Measurements from ENCODE around the gene XXYLT1.
"Not testable (repeated sequence)": the region's sequence is repeated elsewhere in the genome, so short reads cannot be mapped to it uniquely, and the experiment has no call there.

Gene XXYLT1

DNA sequence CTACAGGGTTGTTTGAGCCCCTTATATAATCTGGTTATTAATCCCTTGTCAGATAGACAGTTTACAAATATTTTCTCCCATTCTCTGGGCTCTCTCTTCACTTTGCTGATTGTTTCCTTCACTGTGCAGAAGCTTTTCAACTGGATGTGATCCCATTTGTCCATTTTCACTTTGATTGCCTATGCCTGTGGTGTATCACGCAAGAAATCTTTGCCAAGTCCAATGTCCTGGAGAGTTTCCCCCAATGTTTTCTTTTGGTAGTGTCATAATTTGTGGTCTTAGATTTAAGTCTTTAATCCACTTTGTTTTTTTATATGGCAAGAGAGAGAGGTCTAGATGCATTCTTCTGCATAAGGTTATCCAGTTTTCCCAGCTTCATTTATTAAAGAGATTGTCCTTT lies 40.7 kb downstream of the XXYLT1 start:
- no peaks in the 10 kb centered on the region for H4K20me1 ChIP-seq (ENCODE audit: control insufficient read depth, insufficient read depth, low read depth, low read length)
- no peak overlapping the region for H3K4me3 ChIP-seq (ENCODE audit: low read length)
- H3F3A ChIP-seq (ENCODE audit: control insufficient read depth, insufficient read depth), result no peaks in the 10 kb centered on the region
- no peak overlapping the region for H3K27ac ChIP-seq (ENCODE audit: low read depth, low read length)
- H3K4me2 ChIP-seq (ENCODE audit: low read length), result no peak overlapping the region
- no peaks in the 10 kb centered on the region for H3K36me3 ChIP-seq (ENCODE audit: control insufficient read depth, low read length)
- H3K9me2 ChIP-seq (replicated peaks; ENCODE audit: control insufficient read depth, low read length), result no peaks in the 10 kb centered on the region
- no peaks in the 10 kb centered on the region for H3K79me2 ChIP-seq (ENCODE audit: control insufficient read depth, low read length)
- TF ChIP-seq EZH2phosphoT487 (IDR thresholded peaks at IDR 0.05; ENCODE audit: borderline replicate concordance, low read length), result no peak
- TF ChIP-seq, protein P1, sequence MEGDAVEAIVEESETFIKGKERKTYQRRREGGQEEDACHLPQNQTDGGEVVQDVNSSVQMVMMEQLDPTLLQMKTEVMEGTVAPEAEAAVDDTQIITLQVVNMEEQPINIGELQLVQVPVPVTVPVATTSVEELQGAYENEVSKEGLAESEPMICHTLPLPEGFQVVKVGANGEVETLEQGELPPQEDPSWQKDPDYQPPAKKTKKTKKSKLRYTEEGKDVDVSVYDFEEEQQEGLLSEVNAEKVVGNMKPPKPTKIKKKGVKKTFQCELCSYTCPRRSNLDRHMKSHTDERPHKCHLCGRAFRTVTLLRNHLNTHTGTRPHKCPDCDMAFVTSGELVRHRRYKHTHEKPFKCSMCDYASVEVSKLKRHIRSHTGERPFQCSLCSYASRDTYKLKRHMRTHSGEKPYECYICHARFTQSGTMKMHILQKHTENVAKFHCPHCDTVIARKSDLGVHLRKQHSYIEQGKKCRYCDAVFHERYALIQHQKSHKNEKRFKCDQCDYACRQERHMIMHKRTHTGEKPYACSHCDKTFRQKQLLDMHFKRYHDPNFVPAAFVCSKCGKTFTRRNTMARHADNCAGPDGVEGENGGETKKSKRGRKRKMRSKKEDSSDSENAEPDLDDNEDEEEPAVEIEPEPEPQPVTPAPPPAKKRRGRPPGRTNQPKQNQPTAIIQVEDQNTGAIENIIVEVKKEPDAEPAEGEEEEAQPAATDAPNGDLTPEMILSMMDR (IDR thresholded peaks at IDR 0.05; ENCODE audit: low read depth, low read length, poor library complexity, severe bottlenecking), result no peak
- no peaks in the 10 kb centered on the region for H3K27me3 ChIP-seq (ENCODE audit: control insufficient read depth, low read length)
- H3K9me3 ChIP-seq (ENCODE audit: control insufficient read depth, insufficient read depth, low read length), result no peaks in the 10 kb centered on the region
- peaks cover 13% of the 10 kb centered on the region for H3K4me1 ChIP-seq (ENCODE audit: control insufficient read depth, low read length)

DNA sequence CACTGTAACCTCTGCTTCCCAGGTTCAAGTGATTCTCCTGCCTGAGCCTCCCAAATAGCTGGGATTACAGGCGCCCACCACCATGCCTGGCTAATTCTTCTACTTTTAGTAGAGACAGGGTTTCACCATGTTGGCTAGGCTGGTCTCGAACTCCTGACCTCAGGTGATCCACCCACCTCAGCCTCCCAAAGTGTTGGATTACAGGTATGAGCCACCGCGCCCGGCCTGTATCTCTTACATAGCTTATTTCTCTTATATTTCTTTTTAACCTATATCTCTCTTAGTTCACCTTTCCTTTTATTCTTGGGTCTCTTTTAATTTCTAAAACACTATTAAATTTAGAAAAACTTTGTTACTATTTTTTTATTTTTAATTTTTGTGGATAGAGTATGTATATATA lies 42.1 kb downstream of the XXYLT1 start:
- H3K27ac ChIP-seq (ENCODE audit: low read depth, low read length); H3K4me3 ChIP-seq (ENCODE audit: low read length); H3F3A ChIP-seq (ENCODE audit: control insufficient read depth, insufficient read depth); H3K36me3 ChIP-seq (ENCODE audit: control insufficient read depth, low read length); H3K27me3 ChIP-seq (ENCODE audit: control insufficient read depth, low read length); H3K79me2 ChIP-seq (ENCODE audit: control insufficient read depth, low read length); H3K9me3 ChIP-seq (ENCODE audit: control insufficient read depth, insufficient read depth, low read length); H4K20me1 ChIP-seq (ENCODE audit: control insufficient read depth, insufficient read depth, low read depth, low read length); H3K9me2 ChIP-seq (replicated peaks; ENCODE audit: control insufficient read depth, low read length); H3K4me2 ChIP-seq (ENCODE audit: low read length): not testable (repeated sequence)
- H3K4me1 ChIP-seq (ENCODE audit: control insufficient read depth, low read length), result peaks cover 13% of the 10 kb centered on the region

DNA sequence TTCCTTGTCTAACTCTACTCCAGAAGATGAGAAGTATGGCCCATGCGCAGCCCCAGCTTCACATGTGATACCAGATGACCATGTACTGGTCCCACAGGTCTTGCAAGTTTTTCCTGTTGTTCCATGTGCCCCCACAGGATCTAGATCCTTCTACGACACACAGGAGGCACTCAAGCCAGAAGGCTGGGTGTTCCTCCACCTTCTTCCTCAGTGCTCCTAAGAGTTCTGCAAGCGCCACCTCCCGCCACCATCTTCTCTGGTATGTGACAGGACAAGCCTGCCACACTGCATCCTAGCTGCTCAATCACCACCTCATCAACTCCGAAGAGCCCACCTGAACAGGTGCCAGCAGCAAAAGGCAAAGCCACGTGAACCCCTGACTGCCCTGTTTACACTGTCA lies 43.1 kb downstream of the XXYLT1 start:
- no peaks in the 10 kb centered on the region for H3K27me3 ChIP-seq (ENCODE audit: control insufficient read depth, low read length)
- H3K27ac ChIP-seq (ENCODE audit: low read depth, low read length), result no peak overlapping the region
- TF ChIP-seq EZH2phosphoT487 (IDR thresholded peaks at IDR 0.05; ENCODE audit: borderline replicate concordance, low read length), result no peak
- TF ChIP-seq, protein P1 (IDR thresholded peaks at IDR 0.05; ENCODE audit: low read depth, low read length, poor library complexity, severe bottlenecking), result no peak
- no peaks in the 10 kb centered on the region for H3F3A ChIP-seq (ENCODE audit: control insufficient read depth, insufficient read depth)
- H3K4me1 ChIP-seq (ENCODE audit: control insufficient read depth, low read length), result peaks cover 13% of the 10 kb centered on the region
- no peak overlapping the region for H3K4me3 ChIP-seq (ENCODE audit: low read length)
- H3K79me2 ChIP-seq (ENCODE audit: control insufficient read depth, low read length), result no peaks in the 10 kb centered on the region
- no peak overlapping the region for H3K4me2 ChIP-seq (ENCODE audit: low read length)
- no peaks in the 10 kb centered on the region for H3K9me2 ChIP-seq (replicated peaks; ENCODE audit: control insufficient read depth, low read length)
- no peaks in the 10 kb centered on the region for H3K9me3 ChIP-seq (ENCODE audit: control insufficient read depth, insufficient read depth, low read length)
- H4K20me1 ChIP-seq (ENCODE audit: control insufficient read depth, insufficient read depth, low read depth, low read length), result no peaks in the 10 kb centered on the region
- H3K36me3 ChIP-seq (ENCODE audit: control insufficient read depth, low read length), result no peaks in the 10 kb centered on the region

DNA sequence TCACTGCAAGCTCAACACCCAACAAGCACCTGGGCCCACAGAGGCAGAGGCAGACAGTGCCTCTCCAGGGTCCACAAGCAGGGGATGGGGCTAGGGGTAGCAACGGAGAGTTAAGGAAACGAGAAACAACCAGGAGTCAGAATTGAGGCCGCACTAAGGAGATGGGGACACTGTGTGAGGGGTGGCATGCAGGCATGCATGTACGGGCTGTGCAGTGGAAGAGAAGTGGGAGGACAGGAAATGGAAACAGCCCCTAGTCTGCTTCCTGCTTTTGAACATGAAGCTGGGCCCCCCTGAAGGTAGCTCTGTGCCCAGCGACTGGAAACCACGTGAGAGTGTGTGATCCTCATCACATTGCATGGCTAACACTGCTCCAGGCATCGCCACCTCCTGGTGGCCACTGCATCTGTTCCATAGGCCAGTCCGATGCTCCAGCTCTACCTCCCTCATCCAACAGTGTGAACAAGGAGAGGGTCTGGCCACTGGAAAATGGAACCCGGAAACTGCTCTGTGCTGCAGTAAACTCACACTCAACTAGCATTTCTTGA lies 44.0 kb downstream of the XXYLT1 start:
- Histone ChIP-seq H3K4me3 (ENCODE audit: low read length) (no peak overlapping the region), H3K4me2 (ENCODE audit: low read length) (no peak overlapping the region), H3K27me3 (ENCODE audit: control insufficient read depth, low read length) (no peaks in the 10 kb centered on the region), H3K79me2 (ENCODE audit: control insufficient read depth, low read length) (no peaks in the 10 kb centered on the region), H3F3A (ENCODE audit: control insufficient read depth, insufficient read depth) (no peaks in the 10 kb centered on the region), H3K36me3 (ENCODE audit: control insufficient read depth, low read length) (no peaks in the 10 kb centered on the region), H3K27ac (ENCODE audit: low read depth, low read length) (no peak overlapping the region), H3K9me2 (replicated peaks; ENCODE audit: control insufficient read depth, low read length) (no peaks in the 10 kb centered on the region), H3K4me1 (ENCODE audit: control insufficient read depth, low read length) (peaks cover 13% of the 10 kb centered on the region), H4K20me1 (ENCODE audit: control insufficient read depth, insufficient read depth, low read depth, low read length) (no peaks in the 10 kb centered on the region), H3K9me3 (ENCODE audit: control insufficient read depth, insufficient read depth, low read length) (no peaks in the 10 kb centered on the region)
- TF ChIP-seq, protein P1 (IDR thresholded peaks at IDR 0.05; ENCODE audit: low read depth, low read length, poor library complexity, severe bottlenecking), result peak; percentile 49
- TF ChIP-seq EZH2phosphoT487 (IDR thresholded peaks at IDR 0.05; ENCODE audit: borderline replicate concordance, low read length), result no peak

Measured in DOHH2 (cell line).